Smooth muscle cell (in vitro differentiated cells): ENCODE measurements around the gene IFNA1. TPM values are rescaled to one million over a fixed set of nuclear protein-coding genes. Genes with fewer than 3 reads are reported as not detected.

ENCODE experiments used
- DNase-seq: peaks from one replicate; lab custom pipeline; 2025; ENCODE audit not compliant: unreplicated experiment; lab: John Stamatoyannopoulos, UW
- H2AFZ ChIP-seq: fragments of 200-600 bp; sonication (generic); 2 replicates; pipeline ENCODE4 v1.6.0; 2016; ENCODE audit warnings: antibody characterized with exemption, low read depth, mild to moderate bottlenecking
- H3F3A ChIP-seq: fragments of 200-600 bp; sonication (generic); 2 replicates; pipeline ENCODE4 v1.6.0; 2017; ENCODE audit warnings: antibody characterized with exemption, low read depth
- H3K27ac ChIP-seq: fragments of 200-600 bp; sonication (generic); 2 replicates; pipeline ENCODE4 v1.5.1; 2016; ENCODE audit warnings: low read depth, mild to moderate bottlenecking
- H3K27me3 ChIP-seq: fragments of 200-600 bp; sonication (generic); 2 replicates; pipeline ENCODE4 v1.6.1; 2016; ENCODE audit warnings: low read depth, mild to moderate bottlenecking
- H3K36me3 ChIP-seq: fragments of 200-600 bp; sonication (generic); 2 replicates; pipeline ENCODE4 v1.5.1; 2016; ENCODE audit warnings: low read depth
- H3K4me1 ChIP-seq: fragments of 200-600 bp; sonication (generic); 2 replicates; pipeline ENCODE4 v1.5.1; 2016; ENCODE audit warnings: low read depth
- H3K4me2 ChIP-seq: fragments of 200-600 bp; sonication (generic); 2 replicates; pipeline ENCODE4 v1.6.0; 2016; ENCODE audit warnings: mild to moderate bottlenecking
- H3K4me3 ChIP-seq: fragments of 200-600 bp; sonication (generic); 2 replicates; pipeline ENCODE4 v1.5.1; 2016; ENCODE audit warnings: mild to moderate bottlenecking
- H3K79me2 ChIP-seq: fragments of 200-600 bp; sonication (generic); 2 replicates; pipeline ENCODE4 v1.6.0; 2016; ENCODE audit warnings: low read depth, mild to moderate bottlenecking
- H3K9ac ChIP-seq: fragments of 200-600 bp; sonication (generic); 2 replicates; pipeline ENCODE4 v1.6.0; 2016; ENCODE audit warnings: low read depth
- H3K9me3 ChIP-seq: fragments of 200-600 bp; sonication (generic); replicated peaks from 2 replicates; pipeline ENCODE4 v1.5.1; 2016; ENCODE audit warnings: low read depth
- H4K20me1 ChIP-seq: fragments of 200-600 bp; sonication (generic); 2 replicates; pipeline ENCODE4 v1.6.0; 2016; ENCODE audit warnings: low read depth
- WGBS: methylation state at CpG from one replicate; pipeline ENCODE4 v1.1.7; 2016; ENCODE audit warnings: low lambda C conversion rate; 5-methylcytosine and 5-hydroxymethylcytosine counted together
- polyA plus RNA-seq: library from polyadenylated mRNA; unstranded; fragments of >200 nt; fragmentation: Nextera tagmentation; extraction: Ambion mirVana; gene quantifications from 2 replicates; pipeline ENCODE4 v1.2.1, GENCODE V29; 2016
- total RNA-seq: library from RNA; depleted of rRNA; stranded (reverse); fragments of >200 nt; gene quantifications from 2 replicates; pipeline ENCODE4 v1.2.3, GENCODE V29; 2014
- TF ChIP-seq, protein P1 (sequence below): fragments of 200-600 bp; sonication (generic); IDR thresholded peaks from 2 replicates; pipeline ENCODE4 v1.5.1; 2017; ENCODE audit warnings: borderline replicate concordance, mild to moderate bottlenecking, antibody characterized with exemption; ENCODE audit not compliant: insufficient read depth, poor library complexity, severe bottlenecking

Gene IFNA1
- total RNA-seq (not detected in 2 replicates), polyA plus RNA-seq (not detected in 2 replicates)

DNA sequence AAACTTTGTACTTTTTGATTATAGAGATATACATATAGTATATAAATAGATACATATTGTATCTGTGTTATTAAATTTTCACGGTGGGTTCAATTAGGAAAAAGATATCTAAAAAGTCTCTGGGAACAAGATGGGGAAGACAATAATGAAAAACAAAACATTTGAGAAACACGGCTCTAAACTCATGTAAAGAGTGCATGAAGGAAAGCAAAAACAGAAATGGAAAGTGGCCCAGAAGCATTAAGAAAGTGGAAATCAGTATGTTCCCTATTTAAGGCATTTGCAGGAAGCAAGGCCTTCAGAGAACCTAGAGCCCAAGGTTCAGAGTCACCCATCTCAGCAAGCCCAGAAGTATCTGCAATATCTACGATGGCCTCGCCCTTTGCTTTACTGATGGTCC, at the start of gene IFNA1:
Gene IFNA1 (plus strand): TSS at position 301 of the 400 bp plus-strand sequence. CDS start 69 bp downstream, at position 370.
- H3K9me3 ChIP-seq = no peaks in the 10 kb centered on the region
- no peak within 1 kb of the TSS for H3K27ac ChIP-seq
- H3F3A ChIP-seq = no peaks in the 10 kb centered on the region
- no peaks in the 10 kb centered on the region for H3K79me2 ChIP-seq
- no peak within 1 kb of the TSS for H3K4me3 ChIP-seq
- no peak within 1 kb of the TSS for H3K9ac ChIP-seq
- no peaks in the 10 kb centered on the region for H4K20me1 ChIP-seq
- no peak within 1 kb of the TSS for H3K4me2 ChIP-seq
- no peaks in the 10 kb centered on the region for H3K4me1 ChIP-seq
- H3K27me3 ChIP-seq = no peaks in the 10 kb centered on the region
- WGBS = 100% methylated on average over 4 of the region's 4 CpGs
- TF ChIP-seq, protein P1, sequence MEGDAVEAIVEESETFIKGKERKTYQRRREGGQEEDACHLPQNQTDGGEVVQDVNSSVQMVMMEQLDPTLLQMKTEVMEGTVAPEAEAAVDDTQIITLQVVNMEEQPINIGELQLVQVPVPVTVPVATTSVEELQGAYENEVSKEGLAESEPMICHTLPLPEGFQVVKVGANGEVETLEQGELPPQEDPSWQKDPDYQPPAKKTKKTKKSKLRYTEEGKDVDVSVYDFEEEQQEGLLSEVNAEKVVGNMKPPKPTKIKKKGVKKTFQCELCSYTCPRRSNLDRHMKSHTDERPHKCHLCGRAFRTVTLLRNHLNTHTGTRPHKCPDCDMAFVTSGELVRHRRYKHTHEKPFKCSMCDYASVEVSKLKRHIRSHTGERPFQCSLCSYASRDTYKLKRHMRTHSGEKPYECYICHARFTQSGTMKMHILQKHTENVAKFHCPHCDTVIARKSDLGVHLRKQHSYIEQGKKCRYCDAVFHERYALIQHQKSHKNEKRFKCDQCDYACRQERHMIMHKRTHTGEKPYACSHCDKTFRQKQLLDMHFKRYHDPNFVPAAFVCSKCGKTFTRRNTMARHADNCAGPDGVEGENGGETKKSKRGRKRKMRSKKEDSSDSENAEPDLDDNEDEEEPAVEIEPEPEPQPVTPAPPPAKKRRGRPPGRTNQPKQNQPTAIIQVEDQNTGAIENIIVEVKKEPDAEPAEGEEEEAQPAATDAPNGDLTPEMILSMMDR = no peak
- no peaks in the 10 kb centered on the region for H3K36me3 ChIP-seq
- H2AFZ ChIP-seq = no peak within 1 kb of the TSS
- no peak for DNase-seq

DNA sequence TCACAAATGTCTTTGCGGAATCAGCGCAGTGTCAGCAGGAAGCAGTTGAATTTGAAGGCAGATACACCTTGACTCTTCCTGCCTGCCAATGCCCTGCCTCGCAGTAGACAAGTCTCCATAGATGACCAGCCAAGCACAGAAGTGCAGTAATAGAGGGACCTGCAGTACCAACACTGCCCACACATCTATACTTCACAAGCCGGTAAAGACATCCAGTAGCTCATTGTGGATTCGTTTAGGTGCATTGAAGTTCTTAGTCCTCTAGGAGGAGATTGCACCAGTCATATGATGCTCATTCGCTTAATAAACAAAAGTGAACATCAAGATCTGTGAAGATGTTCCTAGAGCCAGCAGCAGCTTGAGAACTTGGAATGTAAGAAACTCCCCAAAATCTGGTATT, 48.0 kb upstream of the IFNA1 start:
- H3K9me3 ChIP-seq = no peaks in the 10 kb centered on the region
- TF ChIP-seq, protein P1 = peak; percentile 24
- no peaks in the 10 kb centered on the region for H3K4me1 ChIP-seq
- H3K27ac ChIP-seq = no peak overlapping the region
- H3F3A ChIP-seq = no peaks in the 10 kb centered on the region
- H3K79me2 ChIP-seq = no peaks in the 10 kb centered on the region
- H3K36me3 ChIP-seq = no peaks in the 10 kb centered on the region
- DNase-seq = no peak
- H3K4me2 ChIP-seq = no peak overlapping the region
- no peaks in the 10 kb centered on the region for H4K20me1 ChIP-seq
- H2AFZ ChIP-seq = no peak overlapping the region
- H3K9ac ChIP-seq = no peak overlapping the region
- H3K4me3 ChIP-seq = no peak overlapping the region
- WGBS = 85% methylated on average over 6 of the region's 6 CpGs
- H3K27me3 ChIP-seq = peaks cover 18% of the 10 kb centered on the region

DNA sequence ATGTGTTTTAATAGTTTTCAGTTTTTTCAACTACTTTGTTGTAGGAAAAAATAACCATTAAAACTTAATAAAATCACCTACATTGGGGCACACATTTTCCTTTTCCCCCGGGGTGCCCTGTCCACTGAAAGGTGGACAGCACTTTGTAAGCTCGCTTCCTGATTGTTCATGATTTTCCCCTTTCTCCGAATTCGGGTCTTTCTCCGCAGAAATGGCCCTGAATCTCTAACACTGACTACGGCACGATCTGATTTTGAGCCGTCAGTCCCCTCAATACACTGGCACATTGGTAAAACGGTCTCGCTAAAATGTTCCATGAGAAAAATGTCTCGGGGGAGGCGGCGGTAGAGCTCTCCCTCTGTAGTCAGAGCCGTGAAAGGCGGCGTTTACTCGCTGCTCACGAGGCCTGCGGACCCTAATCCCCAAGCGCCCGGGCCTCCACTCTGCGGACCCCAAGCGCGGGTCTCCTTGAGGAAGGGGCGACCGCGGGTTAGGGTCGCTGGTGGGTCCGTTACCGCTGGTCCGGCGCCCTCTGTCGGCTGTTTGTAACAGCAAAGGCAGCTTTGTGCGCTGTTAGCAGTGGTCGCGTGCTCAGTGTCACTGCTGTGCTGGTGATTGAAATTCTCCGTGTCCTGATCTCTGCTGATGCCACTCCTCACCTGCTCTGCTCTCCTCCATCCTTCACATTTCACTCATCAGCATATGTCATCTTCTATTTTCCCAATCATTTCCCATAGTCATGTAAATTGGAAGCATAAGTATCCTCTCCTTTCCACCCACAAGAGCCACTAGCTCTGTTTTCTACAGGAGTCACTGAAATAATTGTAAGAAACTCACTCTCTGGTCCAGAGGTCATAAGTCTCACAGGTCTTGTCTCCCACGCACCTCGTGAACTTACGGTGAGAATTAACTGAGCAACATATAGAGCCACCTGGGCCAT, 44.2 kb upstream of the IFNA1 start:
- no peaks in the 10 kb centered on the region for H3K4me1 ChIP-seq
- peak overlapping the region; percentile 92 for H3K4me2 ChIP-seq
- 9% methylated on average over 40 of the region's 40 CpGs for WGBS
- H3F3A ChIP-seq = no peaks in the 10 kb centered on the region
- no peaks in the 10 kb centered on the region for H3K36me3 ChIP-seq
- TF ChIP-seq, protein P1 = peak; percentile 89
- peak; percentile 8 for DNase-seq
- no peaks in the 10 kb centered on the region for H4K20me1 ChIP-seq
- H2AFZ ChIP-seq = peak overlapping the region; percentile 85
- H3K27ac ChIP-seq = no peak overlapping the region
- H3K9me3 ChIP-seq = no peaks in the 10 kb centered on the region
- H3K9ac ChIP-seq = peak overlapping the region; percentile 51
- no peaks in the 10 kb centered on the region for H3K79me2 ChIP-seq
- H3K27me3 ChIP-seq = peaks cover 18% of the 10 kb centered on the region
- H3K4me3 ChIP-seq = peak overlapping the region; percentile 84
